OCI-LY1 (cell line): ENCODE measurements around the gene LBH.

Source experiments
- CTCF ChIP-seq: fragments of 200-600 bp; sonication (generic), shearing (Covaris generic); IDR thresholded peaks from 2 replicates; pipeline ENCODE4 v1.5.1; 2017; ENCODE audit warnings: mild to moderate bottlenecking, antibody characterized with exemption, low read length, moderate library complexity, mixed read lengths
- EZH2 ChIP-seq: fragments of 200-600 bp; sonication (generic), shearing (Covaris generic); IDR thresholded peaks from 2 replicates; pipeline ENCODE4 v1.8.0; 2017; ENCODE audit warnings: borderline replicate concordance, mixed run types, mild to moderate bottlenecking, antibody characterized with exemption, low read length, moderate library complexity, mixed read lengths

GRCh38 chr2:30248791-30249190 lies 17.5 kb downstream of the LBH start:
- no peak for TF ChIP-seq CTCF
- no peak for TF ChIP-seq EZH2
